Panc1 (cell line): ENCODE data around the gene TANGO6. TPM values are rescaled to one million over a fixed set of nuclear protein-coding genes. Genes with fewer than 3 reads are reported as not detected.
A peak's percentile ranks its signal among the peaks of the same experiment; 100 is the strongest.

Experiments used
- ATAC-seq: fragments of 200-7000 bp; cut with Tn5 transposase; 2 replicates; pipeline ENCODE4 v1.9.1; 2020; ENCODE audit warnings: mild to moderate bottlenecking, moderate library complexity
- BruUV-seq: library from RNA; stranded (reverse); fragments of 400-500 nt; replicated peaks from 2 replicates; lab custom pipeline; 2021; lab: Mats Ljungman, UMichigan
- CTCF ChIA-PET: fragments of 300-600 bp; sonication (Branson Sonifier 250); formaldehyde crosslinking; loops from one replicate; lab custom pipeline; 2022; ENCODE audit warnings: antibody characterized with exemption; lab: Charles Lee
- POLR2A ChIA-PET: fragments of 300-600 bp; sonication (Branson Sonifier 250); formaldehyde crosslinking; loops from one replicate; lab custom pipeline; 2022; ENCODE audit warnings: antibody characterized with exemption; lab: Charles Lee
- DNase-seq: peaks from one replicate; pipeline ENCODE4 v3.0.0-alpha.2; 2010; ENCODE audit warnings: low read depth, low spot score
- H3K27ac ChIP-seq: 2 replicates; pipeline ENCODE4 v1.5.1; 2011; ENCODE audit warnings: mild to moderate bottlenecking, low read length, inconsistent platforms
- H3K27me3 ChIP-seq: fragments of 200-500 bp; sonication (Bioruptor generic); 2 replicates; pipeline ENCODE4 v1.6.0; 2014; ENCODE audit warnings: low read length, inconsistent platforms; ENCODE audit not compliant: control insufficient read depth, insufficient read depth
- H3K36me3 ChIP-seq: fragments of 200-500 bp; sonication (Bioruptor generic); 2 replicates; pipeline ENCODE4 v1.5.1; 2014; ENCODE audit warnings: inconsistent platforms, mild to moderate bottlenecking, low read length, moderate library complexity; ENCODE audit not compliant: control insufficient read depth, insufficient read depth
- H3K4me1 ChIP-seq: 2 replicates; pipeline ENCODE4 v1.5.1; 2011; ENCODE audit warnings: inconsistent platforms, mild to moderate bottlenecking, low read length, moderate library complexity; ENCODE audit not compliant: control insufficient read depth, insufficient read depth
- H3K4me3 ChIP-seq, 2 experiments: 2 replicates each; pipeline ENCODE4 v1.5.1; 2011 to 2012; ENCODE audit warnings: low read depth in 2 of 2, low read length in 2 of 2, mild to moderate bottlenecking in 2 of 2, inconsistent platforms in 1 of 2, moderate library complexity in 1 of 2
- H3K9me3 ChIP-seq: fragments of 200-500 bp; sonication (Bioruptor generic); 2 replicates; pipeline ENCODE4 v1.5.1; 2014; ENCODE audit warnings: low read depth, mild to moderate bottlenecking, inconsistent platforms, low read length, moderate library complexity; ENCODE audit not compliant: control insufficient read depth, insufficient read depth
- POLR2AphosphoS5 ChIP-seq: IDR thresholded peaks from 2 replicates; pipeline ENCODE4 v1.6.1; 2012; ENCODE audit warnings: mild to moderate bottlenecking, low read depth, low read length, moderate library complexity
- SIN3A ChIP-seq: IDR thresholded peaks from 2 replicates; pipeline ENCODE4 v1.6.1; 2012; ENCODE audit warnings: low read depth, mild to moderate bottlenecking, low read length, moderate library complexity, borderline replicate concordance; ENCODE audit not compliant: insufficient read depth
- TCF7L2 ChIP-seq: IDR thresholded peaks from 2 replicates; pipeline ENCODE4 v1.6.1; 2011; ENCODE audit warnings: mild to moderate bottlenecking, low read depth, low read length, inconsistent platforms
- in situ Hi-C: cut with HindIII; loops from 2 replicates; pipeline ENCODE4 v1.10.0; 2016; ENCODE audit warnings: low sequenced_read_pairs, low pct_unique_long_range_greater_than_20kb
- intact Hi-C: fragments of 100-400 bp; cut with micrococcal nuclease; formaldehyde crosslinking; loops from one replicate; pipeline ENCODE4 v1.10.0; 2022; ENCODE audit not compliant: unreplicated experiment
- total RNA-seq: library from RNA; stranded (reverse); gene quantifications from one replicate; pipeline ENCODE4 v1.2.1, GENCODE V29; 2021; ENCODE audit not compliant: unreplicated experiment
- TF ChIP-seq, protein P1 (sequence below): fragments of 450-650 bp; IDR thresholded peaks from 2 replicates; pipeline ENCODE4 v1.5.1; 2017; ENCODE audit warnings: mild to moderate bottlenecking
- TF ChIP-seq, protein P2 (sequence below), 2 experiments: IDR thresholded peaks; 2 replicates each; pipeline ENCODE4 v1.6.1; 2011 to 2012; ENCODE audit warnings: low read depth in 2 of 2, control low read depth in 1 of 2, low read length in 1 of 2, mild to moderate bottlenecking in 1 of 2, moderate library complexity in 1 of 2; ENCODE audit not compliant: insufficient read depth in 1 of 2

The TANGO6 gene
- total RNA-seq, 1 experiment from 2014 or later: 11.0 TPM

DNA sequence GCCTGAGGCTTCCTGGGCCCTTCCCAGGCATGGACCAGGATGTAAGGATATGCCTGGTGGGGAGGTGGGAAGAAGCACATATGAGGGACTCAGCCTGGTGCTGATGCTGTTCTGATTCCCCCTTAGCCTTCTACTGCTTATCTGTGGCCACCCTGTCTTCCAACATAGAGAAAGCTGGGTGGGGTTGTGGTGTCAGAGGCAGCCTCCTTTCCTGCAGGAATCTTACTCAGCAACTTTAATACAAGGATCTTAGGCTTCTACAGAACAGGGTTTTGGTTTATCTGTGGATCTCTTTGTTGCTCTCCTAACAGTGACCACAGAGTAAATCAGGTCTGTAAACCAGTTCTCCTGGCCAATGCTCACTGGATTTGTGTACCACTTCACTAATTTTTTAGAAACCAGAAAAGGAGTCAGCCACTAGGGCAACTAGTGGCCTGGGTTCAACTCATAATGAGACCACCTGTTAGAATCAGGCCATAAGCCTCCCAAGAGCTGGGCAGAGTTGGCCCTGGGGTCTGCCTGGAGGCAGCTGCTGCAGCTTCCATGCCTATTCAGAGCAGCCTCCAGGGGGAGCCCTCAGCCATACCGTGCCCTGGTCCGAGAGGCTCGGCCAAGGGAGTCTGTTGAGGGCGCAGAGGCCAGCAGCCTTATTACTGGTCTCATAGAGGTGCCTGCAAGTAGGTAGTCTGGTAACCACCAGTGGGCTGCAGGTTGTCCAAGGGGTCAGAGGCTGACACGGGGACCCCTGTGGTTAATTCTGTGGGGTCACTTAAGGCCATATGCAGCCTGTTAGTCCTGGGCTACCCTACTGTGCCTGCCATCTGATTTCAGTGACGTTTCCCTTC lies 269.2 kb downstream of the TANGO6 start:
- TF ChIP-seq, protein P1, sequence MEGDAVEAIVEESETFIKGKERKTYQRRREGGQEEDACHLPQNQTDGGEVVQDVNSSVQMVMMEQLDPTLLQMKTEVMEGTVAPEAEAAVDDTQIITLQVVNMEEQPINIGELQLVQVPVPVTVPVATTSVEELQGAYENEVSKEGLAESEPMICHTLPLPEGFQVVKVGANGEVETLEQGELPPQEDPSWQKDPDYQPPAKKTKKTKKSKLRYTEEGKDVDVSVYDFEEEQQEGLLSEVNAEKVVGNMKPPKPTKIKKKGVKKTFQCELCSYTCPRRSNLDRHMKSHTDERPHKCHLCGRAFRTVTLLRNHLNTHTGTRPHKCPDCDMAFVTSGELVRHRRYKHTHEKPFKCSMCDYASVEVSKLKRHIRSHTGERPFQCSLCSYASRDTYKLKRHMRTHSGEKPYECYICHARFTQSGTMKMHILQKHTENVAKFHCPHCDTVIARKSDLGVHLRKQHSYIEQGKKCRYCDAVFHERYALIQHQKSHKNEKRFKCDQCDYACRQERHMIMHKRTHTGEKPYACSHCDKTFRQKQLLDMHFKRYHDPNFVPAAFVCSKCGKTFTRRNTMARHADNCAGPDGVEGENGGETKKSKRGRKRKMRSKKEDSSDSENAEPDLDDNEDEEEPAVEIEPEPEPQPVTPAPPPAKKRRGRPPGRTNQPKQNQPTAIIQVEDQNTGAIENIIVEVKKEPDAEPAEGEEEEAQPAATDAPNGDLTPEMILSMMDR: peak; percentile 90
- TF ChIP-seq SIN3A: no peak
- TF ChIP-seq, protein P2, sequence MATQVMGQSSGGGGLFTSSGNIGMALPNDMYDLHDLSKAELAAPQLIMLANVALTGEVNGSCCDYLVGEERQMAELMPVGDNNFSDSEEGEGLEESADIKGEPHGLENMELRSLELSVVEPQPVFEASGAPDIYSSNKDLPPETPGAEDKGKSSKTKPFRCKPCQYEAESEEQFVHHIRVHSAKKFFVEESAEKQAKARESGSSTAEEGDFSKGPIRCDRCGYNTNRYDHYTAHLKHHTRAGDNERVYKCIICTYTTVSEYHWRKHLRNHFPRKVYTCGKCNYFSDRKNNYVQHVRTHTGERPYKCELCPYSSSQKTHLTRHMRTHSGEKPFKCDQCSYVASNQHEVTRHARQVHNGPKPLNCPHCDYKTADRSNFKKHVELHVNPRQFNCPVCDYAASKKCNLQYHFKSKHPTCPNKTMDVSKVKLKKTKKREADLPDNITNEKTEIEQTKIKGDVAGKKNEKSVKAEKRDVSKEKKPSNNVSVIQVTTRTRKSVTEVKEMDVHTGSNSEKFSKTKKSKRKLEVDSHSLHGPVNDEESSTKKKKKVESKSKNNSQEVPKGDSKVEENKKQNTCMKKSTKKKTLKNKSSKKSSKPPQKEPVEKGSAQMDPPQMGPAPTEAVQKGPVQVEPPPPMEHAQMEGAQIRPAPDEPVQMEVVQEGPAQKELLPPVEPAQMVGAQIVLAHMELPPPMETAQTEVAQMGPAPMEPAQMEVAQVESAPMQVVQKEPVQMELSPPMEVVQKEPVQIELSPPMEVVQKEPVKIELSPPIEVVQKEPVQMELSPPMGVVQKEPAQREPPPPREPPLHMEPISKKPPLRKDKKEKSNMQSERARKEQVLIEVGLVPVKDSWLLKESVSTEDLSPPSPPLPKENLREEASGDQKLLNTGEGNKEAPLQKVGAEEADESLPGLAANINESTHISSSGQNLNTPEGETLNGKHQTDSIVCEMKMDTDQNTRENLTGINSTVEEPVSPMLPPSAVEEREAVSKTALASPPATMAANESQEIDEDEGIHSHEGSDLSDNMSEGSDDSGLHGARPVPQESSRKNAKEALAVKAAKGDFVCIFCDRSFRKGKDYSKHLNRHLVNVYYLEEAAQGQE (IDR thresholded peaks at IDR 0.05; ENCODE audit: insufficient read depth in 1 of 2, low read depth in 2 of 2, low read length in 1 of 2): no peak
- no peak for TF ChIP-seq POLR2AphosphoS5
- TF ChIP-seq TCF7L2: no peak
- ChIA-PET POLR2A (no interaction called here), CTCF (interaction anchor here (0.6 kb wide), 1 partner anchor 31 kb away, joined by 4 read pairs; no protein-coding TSS in a partner anchor)
- H3K36me3 ChIP-seq: no peaks in the 10 kb centered on the region
- no peak overlapping the region for H3K27ac ChIP-seq
- no TSS peak for BruUV-seq
- no peak overlapping the region for H3K4me3 ChIP-seq
- peaks cover 11% of the 10 kb centered on the region for H3K4me1 ChIP-seq
- ATAC-seq: peak; percentile 87
- intact Hi-C loops (loop anchor here (10.0 kb wide), 1 partner anchor 258 kb away; no protein-coding TSS in a partner anchor), in situ Hi-C loops (no loop called here)
- no peaks in the 10 kb centered on the region for H3K9me3 ChIP-seq
- no peak for DNase-seq
- no peaks in the 10 kb centered on the region for H3K27me3 ChIP-seq

DNA sequence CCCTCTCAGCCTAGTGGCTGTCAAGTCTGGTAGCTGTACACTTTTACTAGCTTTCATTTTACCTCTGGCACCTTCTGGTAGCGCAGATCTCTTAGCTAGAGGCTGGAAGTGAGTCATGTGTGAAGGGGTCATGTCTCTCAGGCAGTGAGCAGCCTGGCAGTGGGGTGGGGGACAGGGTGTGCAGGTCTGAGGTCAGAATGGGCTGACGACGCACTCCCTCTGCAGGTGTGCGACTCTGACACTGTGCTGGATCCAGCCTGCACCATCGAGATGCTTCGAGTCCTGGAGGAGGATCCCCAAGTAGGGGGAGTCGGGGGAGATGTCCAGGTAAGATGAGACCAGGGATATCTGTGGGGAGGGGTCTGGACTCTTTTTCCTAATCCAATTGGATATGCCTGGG lies 269.9 kb downstream of the TANGO6 start:
- Histone ChIP-seq H3K9me3 (no peaks in the 10 kb centered on the region), H3K27ac (no peak overlapping the region), H3K4me3 (no peak overlapping the region), H3K27me3 (no peaks in the 10 kb centered on the region), H3K36me3 (no peaks in the 10 kb centered on the region), H3K4me1 (peaks cover 7% of the 10 kb centered on the region)
- intact Hi-C loops (loop anchor here (10.0 kb wide), 1 partner anchor 258 kb away; no protein-coding TSS in a partner anchor), in situ Hi-C loops (no loop called here)
- DNase-seq: no peak
- TF ChIP-seq POLR2AphosphoS5: no peak
- TF ChIP-seq SIN3A: no peak
- TF ChIP-seq TCF7L2: no peak
- TF ChIP-seq, protein P2 (IDR thresholded peaks at IDR 0.05; ENCODE audit: insufficient read depth in 1 of 2, low read depth in 2 of 2, low read length in 1 of 2): no peak
- TF ChIP-seq, protein P1: no peak
- ATAC-seq: 0 out of 2 replicates have a peak, but pooled peaks have one; percentile 4
- BruUV-seq: no TSS peak
- POLR2A ChIA-PET: no interaction called here
- CTCF ChIA-PET: interaction anchor here (0.7 kb wide), 1 partner anchor 205 kb away, joined by 3 read pairs; no protein-coding TSS in a partner anchor
